ENCODE data around the gene VGLL3. TPM values are rescaled to one million over a fixed set of nuclear protein-coding genes. Genes with fewer than 3 reads are reported as not detected.
"Not testable (repeated sequence)": the region's sequence is repeated elsewhere in the genome, so short reads cannot be mapped to it uniquely, and the experiment has no call there.

VGLL3 gene
- total RNA-seq (not detected), polyA plus RNA-seq (not detected)

- Histone ChIP-seq H3K27ac (ENCODE audit: low read depth, low read length) (no peak within 1 kb of the TSS), H3K36me3 (ENCODE audit: insufficient read depth, low read length) (no peaks in the 10 kb centered on the region), H3K9me3 (ENCODE audit: low read length) (no peaks in the 10 kb centered on the region), H3K4me1 (ENCODE audit: insufficient read depth, low read length) (no peaks in the 10 kb centered on the region), H3K27me3 (ENCODE audit: insufficient read depth, low read length, poor library complexity, severe bottlenecking) (no peaks in the 10 kb centered on the region), H3K4me3 (ENCODE audit: low read length) (no peak within 1 kb of the TSS)
- Mint-ChIP-seq H3K9me3 (peaks cover 0 to 7% (median 6%) of the 10 kb centered on the region in 5 donors), H3K36me3 (no peaks in the 10 kb centered on the region), H3K4me3 (peak within 1 kb of the TSS in 1 of 7 donors; percentile 3), H3K27me3 (peaks cover 5 to 17% of the 10 kb centered on the region in 2 donors), H3K27ac (no peak within 1 kb of the TSS), H3K4me1 (peaks cover 0 to 10% (median 0%) of the 10 kb centered on the region in 3 donors)
- ChIA-PET POLR2A (no interaction called here), CTCF (no interaction called here)
- DNase-seq = no peak
Observed at GRCh38 chr3:86990734-86991481, at the start of gene VGLL3. Gene VGLL3 (minus strand): TSS chr3:86991149. CDS start chr3:86990743, 406 bp downstream.

GRCh38 chr3:87037652-87038051 is 46.7 kb upstream of the VGLL3 start:
- H3K4me1 Mint-ChIP-seq = no peaks in the 10 kb centered on the region
- no peak overlapping the region for H3K4me3 Mint-ChIP-seq
- DNase-seq = no peak
- H3K36me3 ChIP-seq (ENCODE audit: insufficient read depth, low read length) = no peaks in the 10 kb centered on the region
- CTCF ChIA-PET = no interaction called here
- no peaks in the 10 kb centered on the region for H3K27me3 ChIP-seq (ENCODE audit: insufficient read depth, low read length, poor library complexity, severe bottlenecking)
- H3K4me3 ChIP-seq (ENCODE audit: low read length) = no peak overlapping the region
- H3K4me1 ChIP-seq (ENCODE audit: insufficient read depth, low read length) = no peaks in the 10 kb centered on the region
- POLR2A ChIA-PET = no interaction called here
- peaks cover 0 to 6% (median 0%) of the 10 kb centered on the region in 5 donors for H3K9me3 Mint-ChIP-seq
- no peaks in the 10 kb centered on the region for H3K9me3 ChIP-seq (ENCODE audit: low read length)
- no peaks in the 10 kb centered on the region for H3K27me3 Mint-ChIP-seq
- H3K27ac Mint-ChIP-seq = no peak overlapping the region
- H3K27ac ChIP-seq (ENCODE audit: low read depth, low read length) = no peak overlapping the region
- H3K36me3 Mint-ChIP-seq = no peaks in the 10 kb centered on the region

GRCh38 chr3:87036671-87037070 is 45.7 kb upstream of the VGLL3 start:
- Histone ChIP-seq H3K9me3 (ENCODE audit: low read length) (no peaks in the 10 kb centered on the region), H3K27ac (ENCODE audit: low read depth, low read length) (no peak overlapping the region), H3K4me3 (ENCODE audit: low read length) (no peak overlapping the region), H3K4me1 (ENCODE audit: insufficient read depth, low read length) (no peaks in the 10 kb centered on the region), H3K36me3 (ENCODE audit: insufficient read depth, low read length) (no peaks in the 10 kb centered on the region), H3K27me3 (ENCODE audit: insufficient read depth, low read length, poor library complexity, severe bottlenecking) (no peaks in the 10 kb centered on the region)
- ChIA-PET POLR2A (no interaction called here), CTCF (no interaction called here)
- no peaks in the 10 kb centered on the region for H3K36me3 Mint-ChIP-seq
- no peak for DNase-seq
- peaks cover 0 to 7% (median 0%) of the 10 kb centered on the region in 5 donors for H3K9me3 Mint-ChIP-seq
- H3K27me3 Mint-ChIP-seq = no peaks in the 10 kb centered on the region
- no peaks in the 10 kb centered on the region for H3K4me1 Mint-ChIP-seq
- H3K4me3 Mint-ChIP-seq = no peak overlapping the region
- H3K27ac Mint-ChIP-seq = no peak overlapping the region

- CTCF ChIA-PET = no interaction called here
- Mint-ChIP-seq H3K27me3 (no peaks in the 10 kb centered on the region), H3K4me3 (no peak overlapping the region), H3K27ac (no peak overlapping the region), H3K4me1 (no peaks in the 10 kb centered on the region), H3K36me3 (no peaks in the 10 kb centered on the region), H3K9me3 (peaks cover 0 to 10% (median 0%) of the 10 kb centered on the region in 5 donors)
- Histone ChIP-seq H3K4me3 (ENCODE audit: low read length) (no peak overlapping the region), H3K27ac (ENCODE audit: low read depth, low read length) (no peak overlapping the region), H3K9me3 (ENCODE audit: low read length) (no peaks in the 10 kb centered on the region), H3K4me1 (ENCODE audit: insufficient read depth, low read length) (no peaks in the 10 kb centered on the region), H3K27me3 (ENCODE audit: insufficient read depth, low read length, poor library complexity, severe bottlenecking) (no peaks in the 10 kb centered on the region), H3K36me3 (ENCODE audit: insufficient read depth, low read length) (no peaks in the 10 kb centered on the region)
- POLR2A ChIA-PET = no interaction called here
- DNase-seq = no peak
Observed at GRCh38 chr3:87035339-87035738, 44.4 kb upstream of the VGLL3 start.

- no peaks in the 10 kb centered on the region for H3K4me1 Mint-ChIP-seq
- no peak for DNase-seq
- no peaks in the 10 kb centered on the region for H3K36me3 Mint-ChIP-seq
- peaks cover 0 to 7% (median 2%) of the 10 kb centered on the region in 5 donors for H3K9me3 Mint-ChIP-seq
- Histone ChIP-seq H3K36me3 (ENCODE audit: insufficient read depth, low read length) (no peaks in the 10 kb centered on the region), H3K4me1 (ENCODE audit: insufficient read depth, low read length) (no peaks in the 10 kb centered on the region), H3K4me3 (ENCODE audit: low read length) (no peak overlapping the region), H3K27ac (ENCODE audit: low read depth, low read length) (no peak overlapping the region), H3K27me3 (ENCODE audit: insufficient read depth, low read length, poor library complexity, severe bottlenecking) (no peaks in the 10 kb centered on the region), H3K9me3 (ENCODE audit: low read length) (no peaks in the 10 kb centered on the region)
- no peak overlapping the region for H3K4me3 Mint-ChIP-seq
- H3K27me3 Mint-ChIP-seq = no peaks in the 10 kb centered on the region
- H3K27ac Mint-ChIP-seq = no peak overlapping the region
- POLR2A ChIA-PET = no interaction called here
- CTCF ChIA-PET = no interaction called here
Observed at GRCh38 chr3:87033205-87033604, 42.3 kb upstream of the VGLL3 start.

GRCh38 chr3:87025661-87026645 is 35.0 kb upstream of the VGLL3 start:
- Mint-ChIP-seq H3K4me3 (no peak overlapping the region), H3K27me3 (no peaks in the 10 kb centered on the region), H3K36me3 (no peaks in the 10 kb centered on the region), H3K4me1 (no peaks in the 10 kb centered on the region), H3K27ac (no peak overlapping the region), H3K9me3 (peaks cover 0 to 15% (median 6%) of the 10 kb centered on the region in 5 donors)
- H3K36me3 ChIP-seq (ENCODE audit: insufficient read depth, low read length) = no peaks in the 10 kb centered on the region
- H3K4me1 ChIP-seq (ENCODE audit: insufficient read depth, low read length) = no peaks in the 10 kb centered on the region
- POLR2A ChIA-PET = no interaction called here
- CTCF ChIA-PET = no interaction called here
- no peak overlapping the region for H3K4me3 ChIP-seq (ENCODE audit: low read length)
- DNase-seq = no peak
- no peaks in the 10 kb centered on the region for H3K27me3 ChIP-seq (ENCODE audit: insufficient read depth, low read length, poor library complexity, severe bottlenecking)
- no peaks in the 10 kb centered on the region for H3K9me3 ChIP-seq (ENCODE audit: low read length)
- no peak overlapping the region for H3K27ac ChIP-seq (ENCODE audit: low read depth, low read length)

GRCh38 chr3:87017370-87017769 is 26.4 kb upstream of the VGLL3 start:
- H3K9me3 ChIP-seq (ENCODE audit: low read length); H3K27ac Mint-ChIP-seq; H3K4me1 ChIP-seq (ENCODE audit: insufficient read depth, low read length); POLR2A ChIA-PET; H3K4me3 ChIP-seq (ENCODE audit: low read length); H3K36me3 ChIP-seq (ENCODE audit: insufficient read depth, low read length); H3K27me3 Mint-ChIP-seq; H3K36me3 Mint-ChIP-seq; H3K4me1 Mint-ChIP-seq; H3K4me3 Mint-ChIP-seq; H3K27ac ChIP-seq (ENCODE audit: low read depth, low read length); H3K27me3 ChIP-seq (ENCODE audit: insufficient read depth, low read length, poor library complexity, severe bottlenecking); CTCF ChIA-PET; DNase-seq: not testable (repeated sequence)
- peaks cover under 1 to 16% (median 5%) of the 10 kb centered on the region in 5 donors for H3K9me3 Mint-ChIP-seq

- DNase-seq = no peak
- H3K4me1 Mint-ChIP-seq = no peaks in the 10 kb centered on the region
- Histone ChIP-seq H3K4me3 (ENCODE audit: low read length) (no peak overlapping the region), H3K27ac (ENCODE audit: low read depth, low read length) (no peak overlapping the region), H3K9me3 (ENCODE audit: low read length) (no peaks in the 10 kb centered on the region), H3K36me3 (ENCODE audit: insufficient read depth, low read length) (no peaks in the 10 kb centered on the region), H3K27me3 (ENCODE audit: insufficient read depth, low read length, poor library complexity, severe bottlenecking) (no peaks in the 10 kb centered on the region), H3K4me1 (ENCODE audit: insufficient read depth, low read length) (no peaks in the 10 kb centered on the region)
- H3K4me3 Mint-ChIP-seq = no peak overlapping the region
- POLR2A ChIA-PET = no interaction called here
- H3K36me3 Mint-ChIP-seq = no peaks in the 10 kb centered on the region
- peaks cover 0 to 15% (median 3%) of the 10 kb centered on the region in 5 donors for H3K9me3 Mint-ChIP-seq
- CTCF ChIA-PET = no interaction called here
- no peaks in the 10 kb centered on the region for H3K27me3 Mint-ChIP-seq
- H3K27ac Mint-ChIP-seq = no peak overlapping the region
Observed at GRCh38 chr3:87009271-87009670, 18.3 kb upstream of the VGLL3 start.

Data from CD8-positive, alpha-beta memory T cell (primary cell).